Hepatocyte (in vitro differentiated cells): Measurements from ENCODE around the gene MAP4K5.

Source experiments
- CTCF ChIP-seq: fragments of 200-600 bp; sonication (generic); IDR thresholded peaks from 2 replicates; pipeline ENCODE4 v1.5.1; 2016; ENCODE audit warnings: antibody characterized with exemption, mild to moderate bottlenecking; ENCODE audit not compliant: poor library complexity
- EZH2 ChIP-seq: fragments of 200-600 bp; sonication (generic); IDR thresholded peaks from 2 replicates; pipeline ENCODE4 v1.6.1; 2016; ENCODE audit warnings: antibody characterized with exemption, mild to moderate bottlenecking, borderline replicate concordance

- no peak for TF ChIP-seq CTCF
- no peak for TF ChIP-seq EZH2
These were observed 7.4 kb downstream of the MAP4K5 start for GRCh38 chr14:50524731-50525515.
